GM12892 (cell line): ENCODE measurements around the gene CDH23.

Experiments
- POLR2A ChIP-seq: IDR thresholded peaks from 2 replicates; pipeline ENCODE4 v1.6.1; 2011; ENCODE audit warnings: low read depth, low read length, control low read depth
- POLR2AphosphoS5 ChIP-seq: IDR thresholded peaks from 2 replicates; pipeline ENCODE4 v1.6.1; 2011; ENCODE audit warnings: low read depth, low read length, control low read depth

- no peak for TF ChIP-seq POLR2AphosphoS5
- no peak for TF ChIP-seq POLR2A
Measured at GRCh38 chr10:71378336-71379117, 18.2 kb upstream of the CDH23 start.
